ENCODE measurements around the gene RPS6KB2. TPM values are rescaled to one million over a fixed set of nuclear protein-coding genes. Genes with fewer than 3 reads are reported as not detected.

RPS6KB2 gene
- total and polyA plus RNA-seq, 2 donors (not counting 3 experiments of a cell fraction or from before 2014, with no cell fraction given): 53.8 to 60.0 TPM

DNA sequence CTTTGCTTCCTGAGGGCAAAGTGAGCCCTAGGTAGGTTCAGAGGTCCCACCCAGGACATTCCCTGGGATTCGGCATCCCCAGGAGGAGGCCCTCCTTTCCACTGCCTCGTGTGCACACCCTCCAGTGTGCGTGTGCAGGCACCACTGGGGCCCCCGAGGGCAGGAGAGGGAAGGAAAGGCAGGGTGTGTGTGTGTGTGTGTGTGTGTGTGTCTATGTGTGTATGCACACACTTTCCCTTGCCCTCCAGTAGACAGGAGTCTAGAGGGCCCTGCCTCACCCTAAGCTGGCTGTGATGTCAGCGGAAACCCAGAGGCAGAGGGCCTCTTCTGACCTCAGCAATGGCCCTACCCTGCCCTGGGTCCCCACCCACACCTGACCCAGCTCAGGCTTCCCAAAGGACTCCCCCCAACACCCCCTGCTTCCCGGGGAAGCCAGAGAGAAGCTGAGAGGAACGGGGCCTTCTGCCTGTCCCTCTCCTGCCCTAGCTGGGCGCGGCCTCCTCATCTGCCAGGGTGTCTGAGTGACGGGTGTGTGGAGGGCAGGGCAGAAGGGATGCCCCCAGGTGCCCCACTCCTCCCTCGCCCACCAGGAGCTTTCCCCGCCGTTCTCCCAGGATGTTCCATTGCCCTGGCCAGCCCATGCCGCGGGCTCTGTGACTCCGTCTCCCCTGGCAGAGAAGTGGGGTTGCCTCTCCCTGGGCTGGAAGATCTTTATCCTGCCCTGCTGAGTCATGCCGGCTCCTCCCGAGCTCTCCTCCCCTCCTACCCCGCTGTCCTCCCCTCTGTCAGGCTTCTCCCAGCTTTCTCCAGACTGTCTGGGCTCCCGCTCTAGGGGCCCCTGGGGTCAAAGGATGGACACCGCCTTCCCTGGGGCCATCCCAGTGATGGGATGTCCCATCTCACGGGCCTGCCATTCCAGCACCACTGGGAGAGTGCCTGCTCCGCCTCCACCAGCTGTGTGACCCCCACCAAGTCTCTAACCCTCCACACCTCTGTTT is 48.9 kb upstream of the RPS6KB2 start:
- no peak for DNase-seq (ENCODE audit: low read depth, low spot score)
- dilution Hi-C loops (cut with MboI; ENCODE audit: extremely low pct_ligation_motif_present, low sequenced_read_pairs): no loop called here

GRCh38 chr11:67381244-67381972 is 46.9 kb upstream of the RPS6KB2 start:
- FAIRE-seq: no peak
- POLR2A ChIA-PET: interaction anchor here (0.6 kb wide), 1 partner anchor 20 kb away, joined by 3 read pairs; the partner anchor contains the start of gene PPP1CA
- Histone ChIP-seq H3K36me3 (ENCODE audit: control insufficient read depth in 2 of 2, extremely low read depth in 1 of 2, insufficient read depth in 2 of 2, low read length in 2 of 2) (no peaks in the 10 kb centered on the region), H3K9ac (replicated peaks; ENCODE audit: extremely low read depth, insufficient read depth, low read length) (no peak overlapping the region), H2AFZ (ENCODE audit: low read depth, low read length) (no peak overlapping the region), H3K9me1 (replicated peaks; ENCODE audit: control insufficient read depth, extremely low read depth, insufficient read depth, low read length) (no peaks in the 10 kb centered on the region), H3K9me3 (replicated peaks; ENCODE audit: control insufficient read depth, insufficient read depth, low read length) (no peaks in the 10 kb centered on the region), H3K27ac (ENCODE audit: insufficient read depth, low read depth, low read length) (no peak overlapping the region), H3K4me2 (ENCODE audit: insufficient read depth, low read length) (no peak overlapping the region), H3K79me2 (ENCODE audit: control insufficient read depth, insufficient read depth, low read length) (no peaks in the 10 kb centered on the region), H3K27me3 (ENCODE audit: control insufficient read depth in 2 of 2, insufficient read depth in 2 of 2, low read length in 2 of 2) (no peaks in the 10 kb centered on the region), H3K4me3 (replicated peaks in 1 of 3; ENCODE audit: insufficient read depth in 1 of 3, low read depth in 1 of 3, low read length in 3 of 3) (no peak overlapping the region), H4K20me1 (replicated peaks; ENCODE audit: control insufficient read depth, extremely low read depth, insufficient read depth, low read length) (no peaks in the 10 kb centered on the region), H3K4me1 (ENCODE audit: control insufficient read depth, extremely low read depth, insufficient read depth, low read length) (no peaks in the 10 kb centered on the region)
- BruUV-seq (replicated peaks): no TSS peak
- no peak for DNase-seq (ENCODE audit: low read depth, low spot score)
- intact Hi-C loops (cut with micrococcal nuclease) (no loop called here), dilution Hi-C loops (cut with MboI; ENCODE audit: extremely low pct_ligation_motif_present, low sequenced_read_pairs) (no loop called here)
- CTCF ChIA-PET: interaction anchor here (0.6 to 19.7 kb wide), 15 partner anchors 10 to 299 kb away, joined by 4 to 1051 read pairs (median 30); partner anchors contain the start of genes CLCF1, GRK2, POLD4 and PPP1CA
- TF ChIP-seq POLR2AphosphoS5 (IDR thresholded peaks at IDR 0.05; ENCODE audit: insufficient read depth, low read depth, low read length): no peak
- TF ChIP-seq EZH2 (IDR thresholded peaks at IDR 0.05; ENCODE audit: borderline replicate concordance, low read depth, low read length, severe bottlenecking): no peak
- no peak for TF ChIP-seq GATA2 (IDR thresholded peaks at IDR 0.05; ENCODE audit: insufficient read depth, insufficient read length, low read depth, low read length)
- no peak for TF ChIP-seq FOS (IDR thresholded peaks at IDR 0.05; ENCODE audit: borderline replicate concordance, insufficient read depth, low read length)
- TF ChIP-seq POLR2A (IDR thresholded peaks at IDR 0.05; ENCODE audit: low read depth, low read length): no peak
- no peak for TF ChIP-seq CTCF (IDR thresholded peaks at IDR 0.05; ENCODE audit: extremely low read depth in 1 of 2, insufficient read depth in 1 of 2, low read depth in 1 of 2, low read length in 2 of 2)
- TF ChIP-seq, protein P1, sequence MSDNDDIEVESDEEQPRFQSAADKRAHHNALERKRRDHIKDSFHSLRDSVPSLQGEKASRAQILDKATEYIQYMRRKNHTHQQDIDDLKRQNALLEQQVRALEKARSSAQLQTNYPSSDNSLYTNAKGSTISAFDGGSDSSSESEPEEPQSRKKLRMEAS (IDR thresholded peaks at IDR 0.05; ENCODE audit: insufficient read depth, insufficient read length): no peak
- TF ChIP-seq JUN (IDR thresholded peaks at IDR 0.05; ENCODE audit: borderline replicate concordance, insufficient read depth, insufficient read length, low read depth): no peak
- TF ChIP-seq MYC (IDR thresholded peaks at IDR 0.05; ENCODE audit: low read depth, low read length): no peak

More for the DNA sequence above, 48.9 kb upstream of the RPS6KB2 start:
- H3K4me2 ChIP-seq (ENCODE audit: insufficient read depth, low read length): no peak overlapping the region
- H3K27me3 ChIP-seq (ENCODE audit: control insufficient read depth in 2 of 2, insufficient read depth in 2 of 2, low read length in 2 of 2): peaks cover 0 to 3% of the 10 kb centered on the region in 2 experiments
- POLR2A ChIA-PET: no interaction called here
- H4K20me1 ChIP-seq (replicated peaks; ENCODE audit: control insufficient read depth, extremely low read depth, insufficient read depth, low read length): no peaks in the 10 kb centered on the region
- no peak overlapping the region for H3K9ac ChIP-seq (replicated peaks; ENCODE audit: extremely low read depth, insufficient read depth, low read length)
- peaks cover 4% of the 10 kb centered on the region for H3K4me1 ChIP-seq (ENCODE audit: control insufficient read depth, extremely low read depth, insufficient read depth, low read length)
- intact Hi-C loops (cut with micrococcal nuclease): no loop called here
- no peaks in the 10 kb centered on the region for H3K9me3 ChIP-seq (replicated peaks; ENCODE audit: control insufficient read depth, insufficient read depth, low read length)
- CTCF ChIA-PET: interaction anchor here (4.6 to 19.7 kb wide), 6 partner anchors 8 to 116 kb away, joined by 30 to 1051 read pairs (median 101); partner anchors contain the start of genes CLCF1, POLD4 and PPP1CA
- H3K36me3 ChIP-seq (ENCODE audit: control insufficient read depth in 2 of 2, extremely low read depth in 1 of 2, insufficient read depth in 2 of 2, low read length in 2 of 2): no peaks in the 10 kb centered on the region
- H3K9me1 ChIP-seq (replicated peaks; ENCODE audit: control insufficient read depth, extremely low read depth, insufficient read depth, low read length): no peaks in the 10 kb centered on the region
- H2AFZ ChIP-seq (ENCODE audit: low read depth, low read length): peak overlapping the region; percentile 31
- H3K79me2 ChIP-seq (ENCODE audit: control insufficient read depth, insufficient read depth, low read length): no peaks in the 10 kb centered on the region
- no TSS peak for BruUV-seq (replicated peaks)
- no peak overlapping the region for H3K27ac ChIP-seq (ENCODE audit: insufficient read depth, low read depth, low read length)
- no peak for TF ChIP-seq GATA2 (IDR thresholded peaks at IDR 0.05; ENCODE audit: insufficient read depth, insufficient read length, low read depth, low read length)
- H3K4me3 ChIP-seq (replicated peaks in 1 of 3; ENCODE audit: insufficient read depth in 1 of 3, low read depth in 1 of 3, low read length in 3 of 3): no peak overlapping the region
- FAIRE-seq: no peak

Data from endothelial cell of umbilical vein (primary cell).